ENCODE measurements around the gene SLC25A21.
"Not testable (repeated sequence)": the region's sequence is repeated elsewhere in the genome, so short reads cannot be mapped to it uniquely, and the experiment has no call there.

SLC25A21 gene

DNA sequence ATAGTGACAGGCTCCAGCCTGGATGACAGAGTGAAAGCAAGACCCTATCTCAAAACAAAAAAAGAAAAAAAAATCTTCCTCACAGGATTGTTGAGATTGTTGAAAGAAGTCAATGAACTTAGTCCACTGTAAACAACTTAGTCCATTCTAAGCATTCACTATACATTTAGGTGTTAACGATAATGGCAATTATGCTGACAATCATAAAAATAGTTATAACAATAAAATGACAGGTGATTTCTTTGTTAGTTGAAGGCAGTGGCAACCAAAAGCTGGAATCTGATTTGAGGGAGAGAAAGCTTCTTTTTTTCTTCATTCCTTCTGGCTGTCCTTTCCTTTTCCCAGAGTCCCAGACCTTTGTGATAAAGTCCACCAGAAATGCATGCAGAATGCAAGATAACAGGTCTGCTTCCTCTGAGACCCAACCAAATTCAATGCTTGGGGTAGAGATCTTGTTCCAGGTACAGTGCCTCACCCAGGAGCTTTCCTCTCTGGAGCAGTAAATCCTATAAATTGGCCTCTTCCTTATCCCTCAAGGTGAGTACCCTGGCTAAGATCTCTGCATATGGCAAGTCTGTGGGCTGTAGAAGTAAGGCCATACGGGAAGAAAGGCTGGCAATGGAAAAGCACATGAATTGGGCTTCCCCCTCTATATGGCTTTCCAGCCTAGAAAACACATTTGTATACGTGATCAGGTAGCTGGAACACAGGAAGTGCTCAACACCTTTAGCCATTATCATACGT, 458.3 kb downstream of the SLC25A21 start:
- no peaks in the 10 kb centered on the region for H3K9me3 ChIP-seq (ENCODE audit: control extremely low read depth in 1 of 5, control insufficient read depth in 4 of 5, insufficient read depth in 2 of 5, low read depth in 1 of 5, low read length in 4 of 5)
- DNase-seq = no peak
- ChIA-PET CTCF (no interaction called here), POLR2A (no interaction called here)
- no peaks in the 10 kb centered on the region for H3K4me1 ChIP-seq (ENCODE audit: control extremely low read depth in 1 of 4, control insufficient read depth in 4 of 4, insufficient read depth in 4 of 4, low read length in 3 of 4)
- H3K4me3 ChIP-seq (ENCODE audit: control insufficient read depth in 1 of 7, extremely low read depth in 1 of 7, insufficient read depth in 4 of 7, low read depth in 2 of 7, low read length in 6 of 7) = no peak overlapping the region
- no peak overlapping the region for H3K27ac ChIP-seq (ENCODE audit: insufficient read depth in 1 of 2, low read depth in 1 of 2, low read length in 2 of 2, poor library complexity in 1 of 2, severe bottlenecking in 2 of 2)
- H3K27me3 ChIP-seq (replicated peaks in 2 of 5; ENCODE audit: control insufficient read depth in 4 of 5, insufficient read depth in 5 of 5, low read length in 4 of 5) = peaks cover 0 to 2% (median 0%) of the 10 kb centered on the region in 5 experiments
- no peaks in the 10 kb centered on the region for H3K36me3 ChIP-seq (ENCODE audit: control insufficient read depth in 4 of 4, insufficient read depth in 4 of 4, low read length in 3 of 4)
- no CpG with 5 or more reads among the region's 4 CpGs for WGBS (ENCODE audit: insufficient coverage)

- DNase-seq = no peak
- Histone ChIP-seq H3K27ac (ENCODE audit: insufficient read depth in 1 of 2, low read depth in 1 of 2, low read length in 2 of 2, poor library complexity in 1 of 2, severe bottlenecking in 2 of 2) (no peak overlapping the region), H3K4me1 (ENCODE audit: control extremely low read depth in 1 of 4, control insufficient read depth in 4 of 4, insufficient read depth in 4 of 4, low read length in 3 of 4) (no peaks in the 10 kb centered on the region)
These were observed 464.8 kb downstream of the SLC25A21 start for GRCh38 chr14:36707570-36707969.

GRCh38 chr14:36702474-36702873, 469.9 kb downstream of the SLC25A21 start:
- 60% methylated on average over 1 of the region's 2 CpGs for WGBS (ENCODE audit: insufficient coverage)
- CTCF ChIA-PET = no interaction called here

More at GRCh38 chr14:36707570-36707969, 464.8 kb downstream of the SLC25A21 start:
- Histone ChIP-seq H3K36me3 (ENCODE audit: control insufficient read depth in 4 of 4, insufficient read depth in 4 of 4, low read length in 3 of 4) (no peaks in the 10 kb centered on the region), H3K9me3 (ENCODE audit: control extremely low read depth in 1 of 5, control insufficient read depth in 4 of 5, insufficient read depth in 2 of 5, low read depth in 1 of 5, low read length in 4 of 5) (no peaks in the 10 kb centered on the region), H3K27me3 (replicated peaks in 2 of 5; ENCODE audit: control insufficient read depth in 4 of 5, insufficient read depth in 5 of 5, low read length in 4 of 5) (no peaks in the 10 kb centered on the region), H3K4me3 (ENCODE audit: control insufficient read depth in 1 of 7, extremely low read depth in 1 of 7, insufficient read depth in 4 of 7, low read depth in 2 of 7, low read length in 6 of 7) (no peak overlapping the region)
- ChIA-PET CTCF (no interaction called here), POLR2A (no interaction called here)

DNA sequence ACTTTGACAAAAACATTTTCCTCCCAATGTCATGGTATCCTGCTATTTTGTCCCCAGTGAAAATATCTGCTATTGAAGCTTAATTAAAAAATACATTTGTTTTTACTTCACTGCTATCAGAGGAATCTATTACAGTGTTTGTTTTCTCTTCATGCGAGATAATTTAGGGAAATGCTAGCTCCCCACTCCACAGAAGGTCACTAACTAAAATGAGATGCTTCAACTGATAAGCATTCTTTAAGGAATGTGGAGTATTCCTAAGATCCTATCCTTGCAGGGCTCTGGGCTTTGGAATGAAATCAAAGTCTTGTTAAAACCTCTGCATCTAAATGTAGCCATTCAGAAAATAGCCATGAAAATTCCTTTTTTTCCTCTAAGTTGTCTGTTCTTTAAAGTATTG, 471.3 kb downstream of the SLC25A21 start:
- WGBS (ENCODE audit: insufficient coverage) = no CpG with 5 or more reads among the region's 1 CpG
- Histone ChIP-seq H3K36me3 (ENCODE audit: control insufficient read depth in 4 of 4, insufficient read depth in 4 of 4, low read length in 3 of 4) (no peaks in the 10 kb centered on the region), H3K4me3 (ENCODE audit: control insufficient read depth in 1 of 7, extremely low read depth in 1 of 7, insufficient read depth in 4 of 7, low read depth in 2 of 7, low read length in 6 of 7) (no peak overlapping the region), H3K4me1 (ENCODE audit: control extremely low read depth in 1 of 4, control insufficient read depth in 4 of 4, insufficient read depth in 4 of 4, low read length in 3 of 4) (no peaks in the 10 kb centered on the region), H3K27me3 (replicated peaks in 2 of 5; ENCODE audit: control insufficient read depth in 4 of 5, insufficient read depth in 5 of 5, low read length in 4 of 5) (no peaks in the 10 kb centered on the region), H3K9me3 (ENCODE audit: control extremely low read depth in 1 of 5, control insufficient read depth in 4 of 5, insufficient read depth in 2 of 5, low read depth in 1 of 5, low read length in 4 of 5) (no peaks in the 10 kb centered on the region), H3K27ac (ENCODE audit: insufficient read depth in 1 of 2, low read depth in 1 of 2, low read length in 2 of 2, poor library complexity in 1 of 2, severe bottlenecking in 2 of 2) (no peak overlapping the region)
- ChIA-PET CTCF (no interaction called here), POLR2A (interaction anchor here (0.6 kb wide), 1 partner anchor 10 kb away, joined by 3 read pairs; no protein-coding TSS in a partner anchor)
- no peak for DNase-seq

More at GRCh38 chr14:36702474-36702873, 469.9 kb downstream of the SLC25A21 start:
- POLR2A ChIA-PET = no interaction called here
- Histone ChIP-seq H3K36me3 (ENCODE audit: control insufficient read depth in 4 of 4, insufficient read depth in 4 of 4, low read length in 3 of 4) (no peaks in the 10 kb centered on the region), H3K27ac (ENCODE audit: insufficient read depth in 1 of 2, low read depth in 1 of 2, low read length in 2 of 2, poor library complexity in 1 of 2, severe bottlenecking in 2 of 2) (no peak overlapping the region), H3K27me3 (replicated peaks in 2 of 5; ENCODE audit: control insufficient read depth in 4 of 5, insufficient read depth in 5 of 5, low read length in 4 of 5) (no peaks in the 10 kb centered on the region), H3K9me3 (ENCODE audit: control extremely low read depth in 1 of 5, control insufficient read depth in 4 of 5, insufficient read depth in 2 of 5, low read depth in 1 of 5, low read length in 4 of 5) (no peaks in the 10 kb centered on the region), H3K4me1 (ENCODE audit: control extremely low read depth in 1 of 4, control insufficient read depth in 4 of 4, insufficient read depth in 4 of 4, low read length in 3 of 4) (no peaks in the 10 kb centered on the region), H3K4me3 (ENCODE audit: control insufficient read depth in 1 of 7, extremely low read depth in 1 of 7, insufficient read depth in 4 of 7, low read depth in 2 of 7, low read length in 6 of 7) (no peak overlapping the region)
- no peak for DNase-seq

GRCh38 chr14:36700651-36701050, 471.8 kb downstream of the SLC25A21 start:
- Histone ChIP-seq H3K27ac (ENCODE audit: insufficient read depth in 1 of 2, low read depth in 1 of 2, low read length in 2 of 2, poor library complexity in 1 of 2, severe bottlenecking in 2 of 2) (no peak overlapping the region), H3K4me1 (ENCODE audit: control extremely low read depth in 1 of 4, control insufficient read depth in 4 of 4, insufficient read depth in 4 of 4, low read length in 3 of 4) (no peaks in the 10 kb centered on the region), H3K9me3 (ENCODE audit: control extremely low read depth in 1 of 5, control insufficient read depth in 4 of 5, insufficient read depth in 2 of 5, low read depth in 1 of 5, low read length in 4 of 5) (no peaks in the 10 kb centered on the region), H3K27me3 (replicated peaks in 2 of 5; ENCODE audit: control insufficient read depth in 4 of 5, insufficient read depth in 5 of 5, low read length in 4 of 5) (no peaks in the 10 kb centered on the region), H3K4me3 (ENCODE audit: control insufficient read depth in 1 of 7, extremely low read depth in 1 of 7, insufficient read depth in 4 of 7, low read depth in 2 of 7, low read length in 6 of 7) (no peak overlapping the region), H3K36me3 (ENCODE audit: control insufficient read depth in 4 of 4, insufficient read depth in 4 of 4, low read length in 3 of 4) (no peaks in the 10 kb centered on the region)
- POLR2A ChIA-PET = interaction anchor here (0.6 kb wide), 1 partner anchor 11 kb away, joined by 3 read pairs; no protein-coding TSS in a partner anchor
- WGBS (ENCODE audit: insufficient coverage) = 100% methylated on average over 1 of the region's 1 CpG
- no peak for DNase-seq
- CTCF ChIA-PET = no interaction called here

GRCh38 chr14:36699420-36699819, 473.0 kb downstream of the SLC25A21 start:
- H3K27ac ChIP-seq (ENCODE audit: insufficient read depth in 1 of 2, low read depth in 1 of 2, low read length in 2 of 2, poor library complexity in 1 of 2, severe bottlenecking in 2 of 2); CTCF ChIA-PET; H3K36me3 ChIP-seq (ENCODE audit: control insufficient read depth in 4 of 4, insufficient read depth in 4 of 4, low read length in 3 of 4); H3K9me3 ChIP-seq (ENCODE audit: control extremely low read depth in 1 of 5, control insufficient read depth in 4 of 5, insufficient read depth in 2 of 5, low read depth in 1 of 5, low read length in 4 of 5); DNase-seq; H3K27me3 ChIP-seq (replicated peaks in 2 of 5; ENCODE audit: control insufficient read depth in 4 of 5, insufficient read depth in 5 of 5, low read length in 4 of 5); H3K4me3 ChIP-seq (ENCODE audit: control insufficient read depth in 1 of 7, extremely low read depth in 1 of 7, insufficient read depth in 4 of 7, low read depth in 2 of 7, low read length in 6 of 7); POLR2A ChIA-PET; H3K4me1 ChIP-seq (ENCODE audit: control extremely low read depth in 1 of 4, control insufficient read depth in 4 of 4, insufficient read depth in 4 of 4, low read length in 3 of 4): not testable (repeated sequence)
- 78% methylated on average over 7 of the region's 7 CpGs for WGBS (ENCODE audit: insufficient coverage)

DNA sequence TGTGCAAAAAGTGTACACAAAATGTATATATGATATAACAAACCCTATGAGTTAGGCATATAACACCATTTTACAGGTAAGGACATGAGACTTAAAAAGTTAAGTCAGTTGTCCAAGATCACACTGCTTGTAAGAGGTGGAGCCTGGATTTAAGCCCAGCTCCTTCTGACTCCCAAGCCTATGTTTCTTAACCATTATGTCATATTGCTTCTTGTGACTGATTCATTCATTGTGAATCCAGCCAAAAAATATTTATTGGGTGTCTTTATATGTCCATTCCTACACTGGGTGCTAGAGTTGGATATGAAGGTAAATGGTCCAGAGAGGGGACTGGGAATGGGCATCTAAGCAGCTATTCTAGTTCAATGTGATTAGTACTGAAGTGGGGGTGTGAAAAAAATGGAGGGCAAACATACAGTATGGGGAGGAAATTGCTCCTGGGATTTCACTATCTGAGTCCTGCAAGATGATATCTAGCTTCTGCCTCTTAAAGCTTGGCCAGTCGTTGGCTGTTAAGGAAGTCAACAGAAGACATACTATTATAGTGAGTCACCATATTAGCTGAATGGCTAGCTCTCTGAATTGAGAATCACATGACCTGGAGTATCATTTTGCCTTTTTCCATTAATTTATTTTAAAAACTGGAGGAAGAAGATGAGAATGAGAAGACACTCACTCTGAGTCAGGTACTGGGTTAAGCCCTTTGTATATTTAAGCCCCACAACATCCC, 481.9 kb downstream of the SLC25A21 start:
- H3K36me3 ChIP-seq (ENCODE audit: control insufficient read depth in 4 of 4, insufficient read depth in 4 of 4, low read length in 3 of 4) = no peaks in the 10 kb centered on the region

More for the DNA sequence above, 481.9 kb downstream of the SLC25A21 start:
- no peak for DNase-seq
- H3K27me3 ChIP-seq (replicated peaks in 2 of 5; ENCODE audit: control insufficient read depth in 4 of 5, insufficient read depth in 5 of 5, low read length in 4 of 5) = peaks cover 0 to 8% (median 0%) of the 10 kb centered on the region in 5 experiments
- no peaks in the 10 kb centered on the region for H3K4me1 ChIP-seq (ENCODE audit: control extremely low read depth in 1 of 4, control insufficient read depth in 4 of 4, insufficient read depth in 4 of 4, low read length in 3 of 4)
- ChIA-PET POLR2A (no interaction called here), CTCF (no interaction called here)
- H3K9me3 ChIP-seq (ENCODE audit: control extremely low read depth in 1 of 5, control insufficient read depth in 4 of 5, insufficient read depth in 2 of 5, low read depth in 1 of 5, low read length in 4 of 5) = peaks cover 0 to 2% (median 0%) of the 10 kb centered on the region in 5 experiments
- H3K27ac ChIP-seq (ENCODE audit: insufficient read depth in 1 of 2, low read depth in 1 of 2, low read length in 2 of 2, poor library complexity in 1 of 2, severe bottlenecking in 2 of 2) = no peak overlapping the region
- no peak overlapping the region for H3K4me3 ChIP-seq (ENCODE audit: control insufficient read depth in 1 of 7, extremely low read depth in 1 of 7, insufficient read depth in 4 of 7, low read depth in 2 of 7, low read length in 6 of 7)
- no CpG with 5 or more reads among the region's 1 CpG for WGBS (ENCODE audit: insufficient coverage)

All from common myeloid progenitor, CD34-positive (primary cell).